Stomach (tissue), 4 donors: ENCODE data around the gene CHCHD3.

ENCODE experiments used
- EP300 ChIP-seq: sonication (generic); formaldehyde crosslinking; IDR thresholded peaks from one replicate; pipeline ENCODE4 v1.6.1; 2017; ENCODE audit warnings: antibody characterized with exemption
- POLR2A ChIP-seq, 4 donors: fragments of 450-650 bp; IDR thresholded peaks; one replicate each; pipeline ENCODE4 v1.6.1; 2016; ENCODE audit warnings: antibody characterized with exemption in 4 of 4, control low read depth in 2 of 4, mild to moderate bottlenecking in 1 of 4, moderate library complexity in 1 of 4
- TF ChIP-seq, protein P1 (sequence below), 7 experiments: fragments of 450-650 bp in 4 of 7; fragments of 200-600 bp in 3 of 7; sonication (generic) in 3 of 7; IDR thresholded peaks; one replicate each; pipeline ENCODE4 v1.5.1; 2016 to 2019; ENCODE audit warnings: antibody characterized with exemption in 7 of 7, control low read depth in 2 of 7, mild to moderate bottlenecking in 1 of 7

GRCh38 chr7:132779164-132779563 lies 302.7 kb downstream of the CHCHD3 start:
- TF ChIP-seq, protein P1, sequence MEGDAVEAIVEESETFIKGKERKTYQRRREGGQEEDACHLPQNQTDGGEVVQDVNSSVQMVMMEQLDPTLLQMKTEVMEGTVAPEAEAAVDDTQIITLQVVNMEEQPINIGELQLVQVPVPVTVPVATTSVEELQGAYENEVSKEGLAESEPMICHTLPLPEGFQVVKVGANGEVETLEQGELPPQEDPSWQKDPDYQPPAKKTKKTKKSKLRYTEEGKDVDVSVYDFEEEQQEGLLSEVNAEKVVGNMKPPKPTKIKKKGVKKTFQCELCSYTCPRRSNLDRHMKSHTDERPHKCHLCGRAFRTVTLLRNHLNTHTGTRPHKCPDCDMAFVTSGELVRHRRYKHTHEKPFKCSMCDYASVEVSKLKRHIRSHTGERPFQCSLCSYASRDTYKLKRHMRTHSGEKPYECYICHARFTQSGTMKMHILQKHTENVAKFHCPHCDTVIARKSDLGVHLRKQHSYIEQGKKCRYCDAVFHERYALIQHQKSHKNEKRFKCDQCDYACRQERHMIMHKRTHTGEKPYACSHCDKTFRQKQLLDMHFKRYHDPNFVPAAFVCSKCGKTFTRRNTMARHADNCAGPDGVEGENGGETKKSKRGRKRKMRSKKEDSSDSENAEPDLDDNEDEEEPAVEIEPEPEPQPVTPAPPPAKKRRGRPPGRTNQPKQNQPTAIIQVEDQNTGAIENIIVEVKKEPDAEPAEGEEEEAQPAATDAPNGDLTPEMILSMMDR (IDR thresholded peaks at IDR 0.05) = no peak
- TF ChIP-seq POLR2A (IDR thresholded peaks at IDR 0.05) = no peak
- no peak for TF ChIP-seq EP300
